ENCODE results near the gene MYOCD.

The MYOCD gene

GRCh38 chr17:12709063-12709462 is 43.4 kb downstream of the MYOCD start:
- DNase-seq (ENCODE audit: extremely low read depth in 1 of 2, low read depth in 1 of 2) = no peak

- DNase-seq (ENCODE audit: extremely low read depth in 1 of 2, low read depth in 1 of 2) = no peak
These were observed 46.7 kb downstream of the MYOCD start for GRCh38 chr17:12712415-12712814.

GRCh38 chr17:12712941-12713340 is 47.3 kb downstream of the MYOCD start:
- DNase-seq (ENCODE audit: extremely low read depth in 1 of 2, low read depth in 1 of 2) = no peak

GRCh38 chr17:12719948-12720347 is 54.3 kb downstream of the MYOCD start:
- no peak for DNase-seq (ENCODE audit: extremely low read depth in 1 of 2, low read depth in 1 of 2)

- no peak for DNase-seq (ENCODE audit: extremely low read depth in 1 of 2, low read depth in 1 of 2)
These were observed 55.9 kb downstream of the MYOCD start for GRCh38 chr17:12721581-12721980.

GRCh38 chr17:12722282-12722681 is 56.6 kb downstream of the MYOCD start:
- no peak for DNase-seq (ENCODE audit: extremely low read depth in 1 of 2, low read depth in 1 of 2)

GRCh38 chr17:12726131-12726530 is 60.4 kb downstream of the MYOCD start:
- DNase-seq (ENCODE audit: extremely low read depth in 1 of 2, low read depth in 1 of 2) = no peak

GRCh38 chr17:12727076-12727760 is 61.5 kb downstream of the MYOCD start:
- DNase-seq (ENCODE audit: extremely low read depth in 1 of 2, low read depth in 1 of 2) = no peak

- DNase-seq (ENCODE audit: extremely low read depth in 1 of 2, low read depth in 1 of 2) = no peak
These were observed 62.2 kb downstream of the MYOCD start for GRCh38 chr17:12727881-12728280.

GRCh38 chr17:12729086-12729485 is 63.4 kb downstream of the MYOCD start:
- no peak for DNase-seq (ENCODE audit: extremely low read depth in 1 of 2, low read depth in 1 of 2)

- DNase-seq (ENCODE audit: extremely low read depth in 1 of 2, low read depth in 1 of 2) = no peak
These were observed 64.7 kb downstream of the MYOCD start for GRCh38 chr17:12730421-12730820.

GRCh38 chr17:12730931-12731521 is 65.3 kb downstream of the MYOCD start:
- DNase-seq (ENCODE audit: extremely low read depth in 1 of 2, low read depth in 1 of 2) = no peak

- no peak for DNase-seq (ENCODE audit: extremely low read depth in 1 of 2, low read depth in 1 of 2)
These were observed 66.1 kb downstream of the MYOCD start for GRCh38 chr17:12731839-12732238.

GRCh38 chr17:12732366-12732765 is 66.7 kb downstream of the MYOCD start:
- DNase-seq (ENCODE audit: extremely low read depth in 1 of 2, low read depth in 1 of 2) = no peak

- DNase-seq (ENCODE audit: extremely low read depth in 1 of 2, low read depth in 1 of 2) = no peak
These were observed 69.2 kb downstream of the MYOCD start for GRCh38 chr17:12734926-12735325.

GRCh38 chr17:12735517-12735916 is 69.8 kb downstream of the MYOCD start:
- DNase-seq (ENCODE audit: extremely low read depth in 1 of 2, low read depth in 1 of 2) = no peak

GRCh38 chr17:12736526-12736925 is 70.8 kb downstream of the MYOCD start:
- DNase-seq (ENCODE audit: extremely low read depth in 1 of 2, low read depth in 1 of 2) = no peak

- DNase-seq (ENCODE audit: extremely low read depth in 1 of 2, low read depth in 1 of 2) = no peak
These were observed 72.2 kb downstream of the MYOCD start for GRCh38 chr17:12737740-12738469.

- no peak for DNase-seq (ENCODE audit: extremely low read depth in 1 of 2, low read depth in 1 of 2)
These were observed 72.9 kb downstream of the MYOCD start for GRCh38 chr17:12738624-12739023.

- DNase-seq (ENCODE audit: extremely low read depth in 1 of 2, low read depth in 1 of 2) = no peak
These were observed 73.8 kb downstream of the MYOCD start for GRCh38 chr17:12739500-12739899.

GRCh38 chr17:12743046-12743445 is 77.4 kb downstream of the MYOCD start:
- no peak for DNase-seq (ENCODE audit: extremely low read depth in 1 of 2, low read depth in 1 of 2)

- no peak for DNase-seq (ENCODE audit: extremely low read depth in 1 of 2, low read depth in 1 of 2)
These were observed 78.6 kb downstream of the MYOCD start for GRCh38 chr17:12744298-12744697.

Measured in activated CD8-positive, alpha-beta memory T cell treated with anti-CD3 and anti-CD28 coated beads for 1 hour (primary cell).